Activated CD4-positive, alpha-beta T cell treated with anti-CD3 and anti-CD28 coated beads, Interleukin-2, amount 10 ng/mL, durations not matched to agents 24 days and 14 days (primary cell): ENCODE data around the gene SRSF2. TPM values are rescaled to one million over a fixed set of nuclear protein-coding genes. Genes with fewer than 3 reads are reported as not detected.

Experiments
- total RNA-seq: library from RNA; stranded (reverse); gene quantifications from 2 replicates; pipeline ENCODE4 v1.2.3, GENCODE V29; 2022

Gene SRSF2
- total RNA-seq, 1 donor from 2014 or later, result 539 TPM

Other genes starting within 250 kb of the SRSF2 start
- 45.4 and 54.5 TPM in 2 replicates for gene RHBDF2, start 235.9 kb downstream of the SRSF2 start, total RNA-seq
- gene CYGB, start 199.6 kb downstream of the SRSF2 start, total RNA-seq, result not detected in 2 replicates
- gene PRCD, start 197.3 kb downstream of the SRSF2 start, total RNA-seq, result not detected in 2 replicates
- not detected in 2 replicates for gene ST6GALNAC2, start 151.5 kb downstream of the SRSF2 start, total RNA-seq
- 0.35 and 0.38 TPM in 2 replicates for gene ST6GALNAC1, start 93.6 kb downstream of the SRSF2 start, total RNA-seq
- gene MXRA7, start 26.4 kb downstream of the SRSF2 start, total RNA-seq, result 3.4 and 3.7 TPM in 2 replicates
- gene JMJD6, start 10.7 kb downstream of the SRSF2 start, total RNA-seq, result 82.5 and 86.3 TPM in 2 replicates
- 32.9 and 35.5 TPM in 2 replicates for gene METTL23, start 10.5 kb downstream of the SRSF2 start, total RNA-seq
- gene MFSD11, start 788 bp upstream of the SRSF2 start, total RNA-seq, result 15.1 and 15.3 TPM in 2 replicates
- gene MGAT5B, start 131.1 kb upstream of the SRSF2 start, total RNA-seq, result 0.21 and 0.51 TPM in 2 replicates